Measurements from ENCODE around the gene MEF2A. TPM values are rescaled to one million over a fixed set of nuclear protein-coding genes. Genes with fewer than 3 reads are reported as not detected.
A peak's percentile ranks its signal among the peaks of the same experiment; 100 is the strongest.

Gene MEF2A
- total and polyA plus RNA-seq, 9 donors, result 36.0 to 58.1 (median 45.4) TPM

DNA sequence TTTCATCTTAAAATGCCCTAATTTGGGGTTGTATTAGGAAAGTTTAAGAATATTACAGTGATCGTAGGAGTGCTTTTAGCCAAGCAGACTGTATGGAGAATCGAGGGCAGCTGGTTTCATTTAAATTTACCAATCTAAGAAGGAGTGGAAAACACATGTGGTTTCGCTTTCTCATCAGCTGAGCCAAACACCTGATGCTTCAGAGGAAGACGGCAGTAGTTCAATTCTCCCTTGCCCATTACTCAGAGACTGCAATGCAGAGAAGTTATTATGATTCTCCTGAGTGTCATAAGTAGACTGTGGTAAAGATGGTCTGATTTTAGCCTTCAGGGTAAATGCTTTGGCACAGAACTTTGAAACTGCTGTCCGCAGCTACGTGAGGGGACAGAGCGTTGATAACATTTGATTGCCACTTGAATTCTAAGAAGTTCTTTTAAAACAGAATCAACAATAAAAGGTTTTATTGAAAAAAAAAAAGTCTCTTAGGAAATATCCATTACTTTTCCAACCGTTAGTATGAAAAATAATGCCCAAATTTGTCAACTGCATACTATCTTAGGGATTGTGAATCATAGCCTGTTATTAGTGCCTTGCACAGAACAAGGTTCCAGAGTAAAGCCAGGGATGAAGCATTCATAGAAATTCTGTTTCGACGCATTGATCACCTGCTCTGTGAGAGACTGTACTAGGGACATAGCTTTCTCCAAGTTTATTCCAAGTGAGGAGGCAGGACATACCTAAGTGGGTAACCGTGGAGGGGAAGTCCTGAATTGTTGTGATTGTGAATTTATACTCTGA lies 141.9 kb downstream of the MEF2A start:
- Histone ChIP-seq H3K4me3 (ENCODE audit: low read length) (no peak overlapping the region), H3K36me3 (ENCODE audit: control insufficient read depth, insufficient read depth, low read length) (peaks cover 41% of the 10 kb centered on the region), H3K27ac (ENCODE audit: low read length) (peak overlapping the region; percentile 68), H3K27me3 (ENCODE audit: control insufficient read depth, insufficient read depth, low read length) (no peaks in the 10 kb centered on the region), H3K4me1 (ENCODE audit: control insufficient read depth, insufficient read depth, low read length) (peaks cover 39% of the 10 kb centered on the region), H3K9me3 (replicated peaks; ENCODE audit: control insufficient read depth, low read depth, low read length) (no peaks in the 10 kb centered on the region)
- peak; percentile 92 for DNase-seq
- WGBS (ENCODE audit: insufficient coverage), result 25% methylated on average over 1 of the region's 11 CpGs

DNA sequence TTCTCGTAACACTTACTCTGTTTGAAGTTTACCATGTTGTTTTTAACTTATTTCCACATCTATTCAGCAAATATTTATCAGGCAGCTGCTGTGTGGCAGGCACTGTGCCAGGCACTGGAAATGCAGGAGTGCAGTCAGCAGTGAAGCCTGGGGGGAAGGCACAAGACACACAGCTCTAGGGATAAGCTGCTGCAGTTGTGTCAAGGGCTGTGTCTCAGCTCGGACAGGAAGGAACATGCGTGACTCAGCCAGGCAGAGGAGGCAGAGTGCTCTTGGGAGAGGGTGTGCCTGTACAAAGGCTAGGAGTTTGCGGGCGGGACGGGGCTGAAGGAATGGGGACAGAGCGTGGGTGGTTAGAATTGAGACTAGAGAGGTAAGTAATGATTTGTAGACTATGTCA lies 142.8 kb downstream of the MEF2A start:
- H3K36me3 ChIP-seq (ENCODE audit: control insufficient read depth, insufficient read depth, low read length), result peaks cover 46% of the 10 kb centered on the region
- no peaks in the 10 kb centered on the region for H3K27me3 ChIP-seq (ENCODE audit: control insufficient read depth, insufficient read depth, low read length)
- no peak overlapping the region for H3K4me3 ChIP-seq (ENCODE audit: low read length)
- H3K4me1 ChIP-seq (ENCODE audit: control insufficient read depth, insufficient read depth, low read length), result peaks cover 39% of the 10 kb centered on the region
- DNase-seq, result peak; percentile 77
- peak overlapping the region; percentile 23 for H3K27ac ChIP-seq (ENCODE audit: low read length)
- WGBS (ENCODE audit: insufficient coverage), result 32% methylated on average over 6 of the region's 7 CpGs
- H3K9me3 ChIP-seq (replicated peaks; ENCODE audit: control insufficient read depth, low read depth, low read length), result no peaks in the 10 kb centered on the region

- WGBS (ENCODE audit: insufficient coverage), result 81% methylated on average over 10 of the region's 16 CpGs
- DNase-seq, result no peak
- Histone ChIP-seq H3K9me3 (replicated peaks; ENCODE audit: control insufficient read depth, low read depth, low read length) (no peaks in the 10 kb centered on the region), H3K4me3 (ENCODE audit: low read length) (no peak overlapping the region), H3K27me3 (ENCODE audit: control insufficient read depth, insufficient read depth, low read length) (no peaks in the 10 kb centered on the region), H3K27ac (ENCODE audit: low read length) (peak overlapping the region; percentile 23), H3K36me3 (ENCODE audit: control insufficient read depth, insufficient read depth, low read length) (peaks cover 50% of the 10 kb centered on the region), H3K4me1 (ENCODE audit: control insufficient read depth, insufficient read depth, low read length) (peaks cover 39% of the 10 kb centered on the region)
Observed at GRCh38 chr15:99709243-99709986, 143.6 kb downstream of the MEF2A start.

DNA sequence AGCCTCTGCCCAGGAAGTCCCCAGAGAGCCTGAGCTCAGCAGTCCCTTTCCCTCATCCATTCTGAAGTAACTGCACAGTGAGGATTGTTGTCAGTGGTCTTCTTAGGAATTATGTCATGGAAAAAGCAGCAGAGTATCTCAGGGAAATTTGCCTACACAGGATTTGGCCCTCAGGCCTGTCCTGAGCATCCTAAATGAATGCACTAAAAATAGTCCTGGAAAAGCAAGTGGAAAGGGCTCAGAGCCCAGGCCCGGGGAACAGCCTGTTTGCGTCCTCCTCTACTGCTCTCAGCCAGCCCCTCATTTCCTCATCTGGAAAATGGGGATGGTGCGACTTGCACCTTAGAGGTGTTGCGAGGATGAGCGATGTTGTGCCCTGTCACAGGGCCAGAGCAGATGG lies 145.8 kb downstream of the MEF2A start:
- no peaks in the 10 kb centered on the region for H3K27me3 ChIP-seq (ENCODE audit: control insufficient read depth, insufficient read depth, low read length)
- H3K27ac ChIP-seq (ENCODE audit: low read length), result peak overlapping the region; percentile 81
- H3K9me3 ChIP-seq (replicated peaks; ENCODE audit: control insufficient read depth, low read depth, low read length), result no peaks in the 10 kb centered on the region
- H3K4me3 ChIP-seq (ENCODE audit: low read length), result no peak overlapping the region
- WGBS (ENCODE audit: insufficient coverage), result 23% methylated on average over 3 of the region's 5 CpGs
- H3K36me3 ChIP-seq (ENCODE audit: control insufficient read depth, insufficient read depth, low read length), result peaks cover 51% of the 10 kb centered on the region
- peak; percentile 95 for DNase-seq
- peaks cover 43% of the 10 kb centered on the region for H3K4me1 ChIP-seq (ENCODE audit: control insufficient read depth, insufficient read depth, low read length)

DNA sequence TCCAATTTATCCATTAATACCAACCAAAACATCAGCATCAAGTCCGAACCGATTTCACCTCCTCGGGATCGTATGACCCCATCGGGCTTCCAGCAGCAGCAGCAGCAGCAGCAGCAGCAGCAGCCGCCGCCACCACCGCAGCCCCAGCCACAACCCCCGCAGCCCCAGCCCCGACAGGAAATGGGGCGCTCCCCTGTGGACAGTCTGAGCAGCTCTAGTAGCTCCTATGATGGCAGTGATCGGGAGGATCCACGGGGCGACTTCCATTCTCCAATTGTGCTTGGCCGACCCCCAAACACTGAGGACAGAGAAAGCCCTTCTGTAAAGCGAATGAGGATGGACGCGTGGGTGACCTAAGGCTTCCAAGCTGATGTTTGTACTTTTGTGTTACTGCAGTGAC lies 146.6 kb downstream of the MEF2A start:
- WGBS (ENCODE audit: insufficient coverage), result 64% methylated on average over 10 of the region's 18 CpGs
- no peak for DNase-seq
- Histone ChIP-seq H3K4me1 (ENCODE audit: control insufficient read depth, insufficient read depth, low read length) (peaks cover 47% of the 10 kb centered on the region), H3K4me3 (ENCODE audit: low read length) (no peak overlapping the region), H3K27me3 (ENCODE audit: control insufficient read depth, insufficient read depth, low read length) (no peaks in the 10 kb centered on the region), H3K9me3 (replicated peaks; ENCODE audit: control insufficient read depth, low read depth, low read length) (no peaks in the 10 kb centered on the region), H3K36me3 (ENCODE audit: control insufficient read depth, insufficient read depth, low read length) (peaks cover 43% of the 10 kb centered on the region), H3K27ac (ENCODE audit: low read length) (no peak overlapping the region)

- Histone ChIP-seq H3K36me3 (ENCODE audit: control insufficient read depth, insufficient read depth, low read length) (peaks cover 22% of the 10 kb centered on the region), H3K9me3 (replicated peaks; ENCODE audit: control insufficient read depth, low read depth, low read length) (no peaks in the 10 kb centered on the region), H3K27me3 (ENCODE audit: control insufficient read depth, insufficient read depth, low read length) (no peaks in the 10 kb centered on the region), H3K4me1 (ENCODE audit: control insufficient read depth, insufficient read depth, low read length) (peaks cover 51% of the 10 kb centered on the region), H3K4me3 (ENCODE audit: low read length) (peak overlapping the region; percentile 1), H3K27ac (ENCODE audit: low read length) (peak overlapping the region; percentile 93)
- DNase-seq, result peak; percentile 75
- WGBS (ENCODE audit: insufficient coverage), result 11% methylated on average over 8 of the region's 10 CpGs
Observed at GRCh38 chr15:99716540-99717095, 150.8 kb downstream of the MEF2A start.

DNA sequence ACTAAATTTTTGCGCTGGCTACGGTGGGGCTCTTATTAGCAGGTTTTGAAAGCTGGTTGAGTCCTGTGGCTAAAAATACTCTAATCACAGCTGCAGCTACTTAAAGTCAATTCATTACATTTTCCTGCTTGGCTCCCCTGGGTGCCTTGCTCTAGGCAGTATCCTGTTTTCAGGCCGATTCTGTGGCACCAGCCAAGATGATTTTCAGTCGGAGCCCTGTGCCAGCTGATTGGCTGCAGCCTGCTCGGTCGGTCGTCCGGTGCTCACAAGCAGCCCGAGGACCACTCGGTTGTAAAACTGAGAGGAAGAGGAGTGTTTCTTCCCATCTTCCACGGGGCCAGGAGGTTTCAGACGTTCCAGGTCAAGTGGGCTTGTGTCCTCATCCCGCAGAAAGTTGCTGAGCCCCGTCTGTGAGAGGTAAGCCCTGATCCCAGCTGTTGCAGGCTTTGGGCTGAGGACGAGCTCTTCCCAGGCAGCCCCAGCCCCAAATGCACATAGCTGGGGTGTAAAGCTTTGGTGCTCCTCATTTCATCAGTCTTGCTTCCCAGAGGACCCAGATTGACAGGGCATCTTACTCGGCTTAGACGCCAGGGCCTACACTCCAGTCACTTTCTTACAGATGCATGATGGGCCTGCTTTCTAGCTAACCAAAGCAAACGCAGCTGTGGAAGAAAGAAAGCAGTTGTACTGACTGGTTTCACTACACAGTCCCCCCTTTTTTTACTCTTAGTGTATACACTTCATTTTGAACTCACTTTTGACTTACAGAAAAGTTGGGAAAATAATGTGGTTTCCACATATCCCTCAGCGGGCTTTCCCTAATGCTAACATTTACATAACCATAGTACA lies 151.6 kb downstream of the MEF2A start:
- Histone ChIP-seq H3K27me3 (ENCODE audit: control insufficient read depth, insufficient read depth, low read length) (no peaks in the 10 kb centered on the region), H3K36me3 (ENCODE audit: control insufficient read depth, insufficient read depth, low read length) (peaks cover 14% of the 10 kb centered on the region), H3K9me3 (replicated peaks; ENCODE audit: control insufficient read depth, low read depth, low read length) (no peaks in the 10 kb centered on the region), H3K4me1 (ENCODE audit: control insufficient read depth, insufficient read depth, low read length) (peaks cover 43% of the 10 kb centered on the region), H3K4me3 (ENCODE audit: low read length) (peak overlapping the region; percentile 1), H3K27ac (ENCODE audit: low read length) (peak overlapping the region; percentile 93)
- 12% methylated on average over 13 of the region's 19 CpGs for WGBS (ENCODE audit: insufficient coverage)
- peak; percentile 95 for DNase-seq

DNA sequence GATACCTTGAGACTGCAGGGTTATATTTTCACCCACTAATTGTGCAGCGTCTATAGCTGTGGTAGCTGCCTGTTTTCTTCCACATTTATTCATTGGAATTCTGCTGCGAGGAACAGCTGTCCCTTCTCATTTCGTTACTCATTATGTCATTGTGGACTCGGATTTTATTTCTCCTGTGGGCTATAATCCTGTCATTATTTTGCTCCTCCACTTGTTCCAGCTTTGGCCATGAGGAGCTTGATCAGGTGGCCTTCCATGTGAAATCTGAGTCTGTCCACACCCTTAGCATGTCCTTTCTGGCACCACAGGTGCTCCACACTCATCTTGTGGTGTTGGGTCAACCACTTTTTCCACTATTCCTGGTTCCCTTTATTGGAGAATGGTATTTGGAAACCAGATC lies 152.6 kb downstream of the MEF2A start:
- Histone ChIP-seq H3K4me1 (ENCODE audit: control insufficient read depth, insufficient read depth, low read length) (peaks cover 42% of the 10 kb centered on the region), H3K4me3 (ENCODE audit: low read length) (no peak overlapping the region), H3K9me3 (replicated peaks; ENCODE audit: control insufficient read depth, low read depth, low read length) (peaks cover 2% of the 10 kb centered on the region), H3K27ac (ENCODE audit: low read length) (peak overlapping the region; percentile 93), H3K36me3 (ENCODE audit: control insufficient read depth, insufficient read depth, low read length) (peaks cover 6% of the 10 kb centered on the region), H3K27me3 (ENCODE audit: control insufficient read depth, insufficient read depth, low read length) (no peaks in the 10 kb centered on the region)
- peak; percentile 73 for DNase-seq
- 17% methylated on average over 2 of the region's 4 CpGs for WGBS (ENCODE audit: insufficient coverage)

DNA sequence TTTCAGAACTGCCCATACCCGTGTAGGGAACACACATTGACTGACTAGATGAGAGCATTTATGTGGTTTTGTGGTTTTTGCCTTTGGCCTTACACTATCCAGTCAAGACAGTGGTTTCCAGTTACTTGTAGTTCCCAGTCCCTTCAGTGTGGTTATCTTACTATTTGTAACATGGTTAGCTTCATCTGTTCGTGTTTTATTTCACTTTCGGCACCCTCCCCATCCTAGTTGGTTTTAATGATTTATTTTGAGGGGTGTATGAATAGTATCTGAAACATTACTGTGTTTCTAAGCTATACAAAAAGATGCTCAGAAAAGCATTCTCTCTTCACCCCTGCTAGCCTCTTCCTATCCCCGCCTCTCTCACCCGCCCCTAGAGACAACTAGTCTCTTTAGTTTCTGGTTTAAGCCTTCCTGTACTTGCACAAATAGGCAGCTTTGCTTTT lies 153.3 kb downstream of the MEF2A start:
- Histone ChIP-seq H3K4me1 (ENCODE audit: control insufficient read depth, insufficient read depth, low read length) (peaks cover 42% of the 10 kb centered on the region), H3K4me3 (ENCODE audit: low read length) (no peak overlapping the region), H3K36me3 (ENCODE audit: control insufficient read depth, insufficient read depth, low read length) (peaks cover 4% of the 10 kb centered on the region), H3K27ac (ENCODE audit: low read length) (no peak overlapping the region), H3K27me3 (ENCODE audit: control insufficient read depth, insufficient read depth, low read length) (no peaks in the 10 kb centered on the region), H3K9me3 (replicated peaks; ENCODE audit: control insufficient read depth, low read depth, low read length) (peaks cover 2% of the 10 kb centered on the region)
- WGBS (ENCODE audit: insufficient coverage), result 61% methylated on average over 2 of the region's 5 CpGs
- DNase-seq, result no peak

Measured in muscle of leg (tissue), 11 donors.